ENCODE measurements around the gene THBS2.

GRCh38 chr6:169217972-169218371 lies 35.7 kb downstream of the THBS2 start:
- TF ChIP-seq SP1 (IDR thresholded peaks at IDR 0.05) (no peak), TARDBP (IDR thresholded peaks at IDR 0.05) (no peak), SUZ12 (IDR thresholded peaks at IDR 0.05) (no peak), ARNT (IDR thresholded peaks at IDR 0.05) (no peak), LEF1 (IDR thresholded peaks at IDR 0.05; ENCODE audit: borderline replicate concordance) (no peak), ZNF384 (IDR thresholded peaks at IDR 0.05) (no peak), FOXM1 (IDR thresholded peaks at IDR 0.05; ENCODE audit: borderline replicate concordance) (no peak), FOXA1 (IDR thresholded peaks at IDR 0.05) (no peak)

Data from HEK293T (cell line).